GM23338 (cell line): ENCODE measurements around the gene DHX58. TPM values are rescaled to one million over a fixed set of nuclear protein-coding genes. Genes with fewer than 3 reads are reported as not detected.

ENCODE experiments used
- ATAC-seq: fragments of 200-7000 bp; cut with Tn5 transposase; 3 replicates; pipeline ENCODE4 v1.9.1; 2020
- DNase-seq: peaks from one replicate; pipeline ENCODE4 v3.0.0-alpha.2; 2015; ENCODE audit warnings: low spot score
- H2AFZ ChIP-seq: fragments of 200-600 bp; sonication (generic); 2 replicates; pipeline ENCODE4 v1.8.0; 2016; ENCODE audit warnings: antibody characterized with exemption, mild to moderate bottlenecking, moderate library complexity
- H3F3A ChIP-seq: fragments of 200-600 bp; sonication (generic); replicated peaks from 2 replicates; pipeline ENCODE4 v1.8.0; 2017; ENCODE audit warnings: antibody characterized with exemption, mixed run types, low read depth
- H3K27ac ChIP-seq: fragments of 200-600 bp; sonication (generic); 2 replicates; pipeline ENCODE4 v1.6.1; 2016; ENCODE audit warnings: low read depth
- H3K27me3 ChIP-seq: fragments of 200-600 bp; sonication (generic); 2 replicates; pipeline ENCODE4 v1.8.0; 2016; ENCODE audit warnings: mild to moderate bottlenecking, mixed run types, moderate library complexity; ENCODE audit not compliant: insufficient read depth
- H3K36me3 ChIP-seq: fragments of 200-600 bp; sonication (generic); 2 replicates; pipeline ENCODE4 v1.8.0; 2016; ENCODE audit warnings: mild to moderate bottlenecking; ENCODE audit not compliant: insufficient read depth
- H3K4me1 ChIP-seq: fragments of 200-600 bp; sonication (generic); 2 replicates; pipeline ENCODE4 v1.8.0; 2016; ENCODE audit warnings: mild to moderate bottlenecking, moderate library complexity; ENCODE audit not compliant: insufficient read depth
- H3K4me2 ChIP-seq: fragments of 200-600 bp; sonication (generic); 2 replicates; pipeline ENCODE4 v1.7.1; 2017; ENCODE audit warnings: mixed run types
- H3K4me3 ChIP-seq: fragments of 200-600 bp; sonication (generic); 2 replicates; pipeline ENCODE4 v1.6.1; 2016; ENCODE audit warnings: mixed run types
- H3K79me2 ChIP-seq: fragments of 200-600 bp; sonication (generic); replicated peaks from 2 replicates; pipeline ENCODE4 v1.8.0; 2017; ENCODE audit warnings: mild to moderate bottlenecking; ENCODE audit not compliant: insufficient read depth
- H3K9me2 ChIP-seq: fragments of 200-600 bp; sonication (generic); 2 replicates; pipeline ENCODE4 v1.8.0; 2017; ENCODE audit not compliant: insufficient read depth
- H4K20me1 ChIP-seq: fragments of 200-600 bp; sonication (generic); replicated peaks from 2 replicates; pipeline ENCODE4 v1.8.0; 2017; ENCODE audit warnings: mild to moderate bottlenecking; ENCODE audit not compliant: insufficient read depth
- H3K27ac Mint-ChIP-seq: 2 replicates; pipeline ENCODE4 v1.8.0; 2020; ENCODE audit warnings: inconsistent platforms, mild to moderate bottlenecking, moderate library complexity, mixed read lengths
- H3K27me3 Mint-ChIP-seq: 3 replicates; pipeline ENCODE4 v1.8.0; 2022; ENCODE audit warnings: low read depth, mild to moderate bottlenecking, moderate library complexity, mixed read lengths, inconsistent platforms; ENCODE audit not compliant: insufficient read depth, poor library complexity
- H3K36me3 Mint-ChIP-seq: 3 replicates; pipeline ENCODE4 v1.8.0; 2021; ENCODE audit warnings: low read depth, mild to moderate bottlenecking, inconsistent platforms, moderate library complexity, mixed read lengths
- H3K4me1 Mint-ChIP-seq: 3 replicates; pipeline ENCODE4 v1.8.0; 2020; ENCODE audit warnings: mild to moderate bottlenecking, inconsistent platforms, mixed read lengths
- H3K4me3 Mint-ChIP-seq: 3 replicates; pipeline ENCODE4 v1.8.0; 2021; ENCODE audit warnings: moderate library complexity, mild to moderate bottlenecking, inconsistent platforms, mixed read lengths
- H3K9me3 Mint-ChIP-seq: 3 replicates; pipeline ENCODE4 v1.8.0; 2020; ENCODE audit warnings: moderate library complexity, mild to moderate bottlenecking, inconsistent platforms, mixed read lengths
- CREB1 ChIP-seq: fragments of 250-450 bp; sonication (Bioruptor Pico); IDR thresholded peaks from 2 replicates; pipeline ENCODE4 v1.5.0; 2020; ENCODE audit warnings: low read depth, mild to moderate bottlenecking, moderate library complexity
- CTCF ChIP-seq, 2 experiments: fragments of 200-600 bp in 1 of 2; sonication (generic) in 1 of 2; conservative IDR thresholded peaks; 2 replicates each; pipeline versions ENCODE4 v1.5.1 to v1.6.1; 2016 to 2017; ENCODE audit warnings: antibody characterized with exemption in 2 of 2, low read depth in 2 of 2, mild to moderate bottlenecking in 2 of 2, moderate library complexity in 1 of 2
- EZH2phosphoT487 ChIP-seq: fragments of 200-600 bp; sonication (generic); IDR thresholded peaks from one replicate; pipeline ENCODE4 v1.8.1; 2018; ENCODE audit warnings: antibody characterized with exemption; ENCODE audit not compliant: unreplicated experiment
- NANOG ChIP-seq: IDR thresholded peaks from 2 replicates; pipeline ENCODE4 v1.6.1; 2016; ENCODE audit warnings: antibody characterized with exemption, borderline replicate concordance
- POLR2AphosphoS5 ChIP-seq: IDR thresholded peaks from 2 replicates; pipeline ENCODE4 v1.6.1; 2016; ENCODE audit warnings: antibody characterized with exemption, low read depth
- REST ChIP-seq: IDR thresholded peaks from one replicate; pipeline ENCODE4 v1.6.1; 2018; ENCODE audit warnings: antibody characterized with exemption; ENCODE audit not compliant: unreplicated experiment
- STAT1 ChIP-seq: IDR thresholded peaks from one replicate; pipeline ENCODE4 v1.6.1; 2016; ENCODE audit warnings: antibody characterized with exemption; ENCODE audit not compliant: unreplicated experiment
- ZNF331 ChIP-seq: fragments of 250-450 bp; sonication (Bioruptor Pico); IDR thresholded peaks from 2 replicates; pipeline ENCODE4 v1.5.0; 2020; ENCODE audit warnings: low read depth, mild to moderate bottlenecking, moderate library complexity
- polyA plus RNA-seq: library from polyadenylated mRNA; unstranded; fragments of >200 nt; fragmentation: Nextera tagmentation; extraction: Ambion mirVana; gene quantifications from 2 replicates; pipeline ENCODE4 v1.2.1, GENCODE V29; 2016
- total RNA-seq: library from RNA; depleted of rRNA; stranded (reverse); fragments of >200 nt; shearing (Covaris generic); gene quantifications from 2 replicates; pipeline ENCODE4 v1.2.3, GENCODE V29; 2014
- TF ChIP-seq, protein P1 (sequence below): IDR thresholded peaks from 2 replicates; pipeline ENCODE4 v1.6.1; 2016; ENCODE audit warnings: antibody characterized with exemption

DHX58 gene
- total and polyA plus RNA-seq, 2 experiments from 2014 or later = 4.1 to 6.6 TPM

DNA sequence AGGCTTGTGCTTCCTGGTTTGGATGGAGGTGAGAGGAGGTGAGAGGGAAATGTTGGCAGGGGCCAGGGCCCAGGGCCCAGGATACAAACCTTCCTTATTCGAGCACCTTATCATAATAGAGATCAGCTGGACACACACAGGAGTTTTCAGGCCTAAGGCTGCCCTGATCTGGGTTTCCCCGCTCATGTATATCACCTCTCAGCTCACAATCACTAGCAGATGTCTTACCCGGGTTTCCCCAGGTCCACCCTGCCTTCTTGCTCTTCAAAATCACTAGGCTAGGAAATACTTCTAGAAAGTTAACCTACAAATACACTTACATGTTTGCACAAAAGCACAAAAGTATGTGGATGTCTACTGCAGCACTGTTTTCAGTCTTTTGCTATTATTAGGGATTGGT, 14.3 kb upstream of the DHX58 start:
- Histone ChIP-seq H3K36me3 (peaks cover 3% of the 10 kb centered on the region), H2AFZ (no peak overlapping the region), H3K4me1 (peaks cover 8% of the 10 kb centered on the region; the same call in 1 of the 2 replicates), H3K27me3 (no peaks in the 10 kb centered on the region), H3K27ac (no peak overlapping the region), H3F3A (peaks cover 8% of the 10 kb centered on the region; the same call in 1 of the 2 replicates), H3K79me2 (peaks cover 5% of the 10 kb centered on the region; the same call in 1 of the 2 replicates), H3K4me3 (no peak overlapping the region), H3K9me2 (no peaks in the 10 kb centered on the region), H4K20me1 (peaks cover under 1% of the 10 kb centered on the region; the same call in 1 of the 2 replicates), H3K4me2 (no peak overlapping the region)
- H3K4me1 Mint-ChIP-seq = peaks cover 21% of the 10 kb centered on the region
- H3K36me3 Mint-ChIP-seq = peaks cover 60% of the 10 kb centered on the region
- H3K9me3 Mint-ChIP-seq = no peaks in the 10 kb centered on the region; the same call in 2 of the 3 replicates
- peaks cover 18% of the 10 kb centered on the region for H3K27me3 Mint-ChIP-seq
- ATAC-seq (no peak), DNase-seq (no peak)
- no peak overlapping the region for H3K27ac Mint-ChIP-seq
- TF ChIP-seq ZNF331 (CRISPR knock-in tag) = no peak
- no peak for TF ChIP-seq CTCF (conservative IDR thresholded peaks at IDR 0.05; ENCODE audit: low read depth in 2 of 2)
- no peak for TF ChIP-seq STAT1
- TF ChIP-seq NANOG = no peak
- TF ChIP-seq, protein P1, sequence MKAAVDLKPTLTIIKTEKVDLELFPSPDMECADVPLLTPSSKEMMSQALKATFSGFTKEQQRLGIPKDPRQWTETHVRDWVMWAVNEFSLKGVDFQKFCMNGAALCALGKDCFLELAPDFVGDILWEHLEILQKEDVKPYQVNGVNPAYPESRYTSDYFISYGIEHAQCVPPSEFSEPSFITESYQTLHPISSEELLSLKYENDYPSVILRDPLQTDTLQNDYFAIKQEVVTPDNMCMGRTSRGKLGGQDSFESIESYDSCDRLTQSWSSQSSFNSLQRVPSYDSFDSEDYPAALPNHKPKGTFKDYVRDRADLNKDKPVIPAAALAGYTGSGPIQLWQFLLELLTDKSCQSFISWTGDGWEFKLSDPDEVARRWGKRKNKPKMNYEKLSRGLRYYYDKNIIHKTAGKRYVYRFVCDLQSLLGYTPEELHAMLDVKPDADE = no peak
- no peak for TF ChIP-seq EZH2phosphoT487
- TF ChIP-seq REST = no peak
- H3K4me3 Mint-ChIP-seq = no peak overlapping the region

GRCh38 chr17:42125565-42125964, 13.1 kb upstream of the DHX58 start:
- ATAC-seq = no peak
- no peak overlapping the region for H3K4me2 ChIP-seq
- H3K27me3 ChIP-seq = no peaks in the 10 kb centered on the region
- no peak for DNase-seq
- H3K27me3 Mint-ChIP-seq = peaks cover 22% of the 10 kb centered on the region
- no peaks in the 10 kb centered on the region for H3K9me2 ChIP-seq
- H3K27ac Mint-ChIP-seq = no peak overlapping the region
- H3K4me3 ChIP-seq = no peak overlapping the region
- H3K36me3 Mint-ChIP-seq = peaks cover 58% of the 10 kb centered on the region
- peaks cover 8% of the 10 kb centered on the region; the same call in 1 of the 2 replicates for H3F3A ChIP-seq
- H3K4me1 Mint-ChIP-seq = peaks cover 20% of the 10 kb centered on the region
- 0 out of 2 replicates have a peak, but pooled peaks cover under 1% of the 10 kb centered on the region for H3K79me2 ChIP-seq
- H3K27ac ChIP-seq = no peak overlapping the region
- H3K4me3 Mint-ChIP-seq = no peak overlapping the region
- H2AFZ ChIP-seq = no peak overlapping the region
- H4K20me1 ChIP-seq = no peaks in the 10 kb centered on the region
- H3K4me1 ChIP-seq = peaks cover 14% of the 10 kb centered on the region; the same call in 1 of the 2 replicates
- no peaks in the 10 kb centered on the region; the same call in 2 of the 3 replicates for H3K9me3 Mint-ChIP-seq
- H3K36me3 ChIP-seq = peaks cover 3% of the 10 kb centered on the region; the same call in 1 of the 2 replicates
- TF ChIP-seq STAT1 (no peak), POLR2AphosphoS5 (no peak), CREB1 (CRISPR knock-in tag) (no peak), CTCF (conservative IDR thresholded peaks at IDR 0.05; ENCODE audit: low read depth in 2 of 2) (no peak), NANOG (no peak)
